Measurements from ENCODE around the gene LHX4. TPM values are rescaled to one million over a fixed set of nuclear protein-coding genes. Genes with fewer than 3 reads are reported as not detected.

LHX4 gene
- total and polyA plus RNA-seq, 2 of the 4 experiments (the other 2 are of a cell fraction): 0.05 to 0.18 TPM

DNA sequence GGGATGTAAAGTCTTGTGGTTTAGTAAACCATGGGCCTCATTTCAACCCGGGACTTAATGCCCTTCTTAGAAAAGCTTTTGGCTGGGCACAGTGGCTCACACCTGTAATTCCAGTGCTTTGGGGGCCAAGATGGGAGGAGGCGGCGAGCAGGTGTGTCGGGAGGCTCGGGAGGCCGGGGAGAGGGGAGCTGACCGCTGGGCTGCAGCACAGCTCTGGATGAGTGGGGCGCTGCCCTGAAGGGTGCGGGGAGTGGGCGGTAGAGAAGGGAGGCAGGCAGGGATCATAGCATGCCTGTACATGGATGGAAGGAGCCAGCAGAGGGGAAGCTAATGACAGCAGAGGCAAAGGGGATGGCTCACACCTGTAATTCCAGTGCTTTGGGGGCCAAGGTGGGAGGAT lies 31.0 kb downstream of the LHX4 start:
- no peak overlapping the region for H4K5ac ChIP-seq (ENCODE audit: low read depth, low read length)
- H3K14ac ChIP-seq (replicated peaks; ENCODE audit: low read depth, low read length): no peak overlapping the region
- H3K23ac ChIP-seq (ENCODE audit: low read depth, low read length): no peak overlapping the region
- ATAC-seq (ENCODE audit: low read depth) (no peak), DNase-seq (no peak)
- in situ Hi-C loops (cut with MboI; ENCODE audit: low sequenced_read_pairs) (loop anchor here (25.0 kb wide), 1 partner anchor 901 kb away; no protein-coding TSS in a partner anchor), intact Hi-C loops (cut with micrococcal nuclease) (no loop called here), dilution Hi-C loops (cut with HindIII; ENCODE audit: low sequenced_read_pairs, unreplicated experiment) (no loop called here)
- no peak for TF ChIP-seq RFX5 (IDR thresholded peaks at IDR 0.05; ENCODE audit: low read depth, low read length)
- TF ChIP-seq MAFK (IDR thresholded peaks at IDR 0.05; ENCODE audit: low read depth, low read length): no peak
- TF ChIP-seq SMC3 (IDR thresholded peaks at IDR 0.05; ENCODE audit: low read depth, low read length): no peak
- no peak for TF ChIP-seq CHD1 (IDR thresholded peaks at IDR 0.05; ENCODE audit: low read depth, low read length)
- no peak for TF ChIP-seq MAZ (IDR thresholded peaks at IDR 0.05; ENCODE audit: borderline replicate concordance, low read depth, low read length)
- no peak for TF ChIP-seq FOS (IDR thresholded peaks at IDR 0.05; ENCODE audit: low read depth, low read length)
- TF ChIP-seq NFE2L2 (IDR thresholded peaks at IDR 0.05; ENCODE audit: low read depth, low read length): no peak
- TF ChIP-seq, protein P1, sequence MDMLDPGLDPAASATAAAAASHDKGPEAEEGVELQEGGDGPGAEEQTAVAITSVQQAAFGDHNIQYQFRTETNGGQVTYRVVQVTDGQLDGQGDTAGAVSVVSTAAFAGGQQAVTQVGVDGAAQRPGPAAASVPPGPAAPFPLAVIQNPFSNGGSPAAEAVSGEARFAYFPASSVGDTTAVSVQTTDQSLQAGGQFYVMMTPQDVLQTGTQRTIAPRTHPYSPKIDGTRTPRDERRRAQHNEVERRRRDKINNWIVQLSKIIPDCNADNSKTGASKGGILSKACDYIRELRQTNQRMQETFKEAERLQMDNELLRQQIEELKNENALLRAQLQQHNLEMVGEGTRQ (IDR thresholded peaks at IDR 0.05; ENCODE audit: low read depth, low read length): no peak
- TF ChIP-seq MXI1 (IDR thresholded peaks at IDR 0.05; ENCODE audit: borderline replicate concordance, low read depth, low read length): no peak
- BruUV-seq (replicated peaks): no TSS peak
- H2BK15ac ChIP-seq (ENCODE audit: low read depth, low read length): no peak overlapping the region
- H3K4me3 ChIP-seq (ENCODE audit: insufficient read depth, low read depth, low read length): no peak overlapping the region
- no peaks in the 10 kb centered on the region for H4K20me1 ChIP-seq (ENCODE audit: insufficient read depth, low read length)
- 0 out of 2 replicates have a peak, but pooled peaks cover 2% of the 10 kb centered on the region for H3K4me1 ChIP-seq (ENCODE audit: control insufficient read depth, insufficient read depth, low read length)
- CTCF ChIA-PET: interaction anchor here (0.5 to 2.6 kb wide), 3 partner anchors 8 to 26 kb away, joined by 3 to 9 read pairs (median 7); no protein-coding TSS in a partner anchor
- H2BK120ac ChIP-seq (ENCODE audit: low read depth, low read length): no peak overlapping the region
- no peaks in the 10 kb centered on the region for H3K9me3 ChIP-seq (ENCODE audit: control insufficient read depth, insufficient read depth, low read length)
- no peak overlapping the region for H3K56ac ChIP-seq (ENCODE audit: extremely low read depth, insufficient read depth, low read length)
- no peak overlapping the region for H4K91ac ChIP-seq (ENCODE audit: insufficient read depth, low read depth, low read length)
- H3K9ac ChIP-seq (ENCODE audit: low read depth, low read length): no peak overlapping the region
- no peak overlapping the region for H2AK9ac ChIP-seq (replicated peaks; ENCODE audit: low read depth, low read length, poor library complexity)
- H3K9me1 ChIP-seq (ENCODE audit: insufficient read depth, low read length): peaks cover 3% of the 10 kb centered on the region; the same call in 1 of the 2 replicates
- no peak overlapping the region for H3K4ac ChIP-seq (ENCODE audit: low read depth, low read length)
- no peak overlapping the region for H2BK5ac ChIP-seq (ENCODE audit: low read depth, low read length, poor library complexity, severe bottlenecking)
- H3K18ac ChIP-seq (ENCODE audit: low read depth, low read length): no peak overlapping the region
- no peak overlapping the region for H3K27ac ChIP-seq (ENCODE audit: insufficient read depth, low read length)
- H3K36me3 ChIP-seq (ENCODE audit: control insufficient read depth, insufficient read depth, low read length): no peaks in the 10 kb centered on the region
- H3K79me1 ChIP-seq (ENCODE audit: low read depth in 1 of 2, low read length in 2 of 2): no peaks in the 10 kb centered on the region
- WGBS, 2 experiments (ENCODE audit: extremely low coverage in 2 of 2, insufficient read length in 1 of 2): 76% methylated on average over 8 of the region's 10 CpGs; no CpG with 5 or more reads in 1 of the 2 experiments
- H3K4me2 ChIP-seq (ENCODE audit: low read depth, low read length): no peak overlapping the region
- POLR2A ChIA-PET (ENCODE audit: unreplicated experiment): no interaction called here
- H2AFZ ChIP-seq (replicated peaks; ENCODE audit: low read length, poor library complexity): no peak overlapping the region
- no peak overlapping the region for H4K8ac ChIP-seq (ENCODE audit: low read depth in 2 of 2, low read length in 2 of 2)
- no peak overlapping the region for H2BK20ac ChIP-seq (ENCODE audit: low read depth, low read length)
- H2AK5ac ChIP-seq (ENCODE audit: low read depth, low read length): no peak overlapping the region
- peaks cover 31% of the 10 kb centered on the region for H3K27me3 ChIP-seq (ENCODE audit: control insufficient read depth, insufficient read depth, low read length)

Data from IMR-90 (cell line).